ENCODE results near the gene HOXA5.

DNA sequence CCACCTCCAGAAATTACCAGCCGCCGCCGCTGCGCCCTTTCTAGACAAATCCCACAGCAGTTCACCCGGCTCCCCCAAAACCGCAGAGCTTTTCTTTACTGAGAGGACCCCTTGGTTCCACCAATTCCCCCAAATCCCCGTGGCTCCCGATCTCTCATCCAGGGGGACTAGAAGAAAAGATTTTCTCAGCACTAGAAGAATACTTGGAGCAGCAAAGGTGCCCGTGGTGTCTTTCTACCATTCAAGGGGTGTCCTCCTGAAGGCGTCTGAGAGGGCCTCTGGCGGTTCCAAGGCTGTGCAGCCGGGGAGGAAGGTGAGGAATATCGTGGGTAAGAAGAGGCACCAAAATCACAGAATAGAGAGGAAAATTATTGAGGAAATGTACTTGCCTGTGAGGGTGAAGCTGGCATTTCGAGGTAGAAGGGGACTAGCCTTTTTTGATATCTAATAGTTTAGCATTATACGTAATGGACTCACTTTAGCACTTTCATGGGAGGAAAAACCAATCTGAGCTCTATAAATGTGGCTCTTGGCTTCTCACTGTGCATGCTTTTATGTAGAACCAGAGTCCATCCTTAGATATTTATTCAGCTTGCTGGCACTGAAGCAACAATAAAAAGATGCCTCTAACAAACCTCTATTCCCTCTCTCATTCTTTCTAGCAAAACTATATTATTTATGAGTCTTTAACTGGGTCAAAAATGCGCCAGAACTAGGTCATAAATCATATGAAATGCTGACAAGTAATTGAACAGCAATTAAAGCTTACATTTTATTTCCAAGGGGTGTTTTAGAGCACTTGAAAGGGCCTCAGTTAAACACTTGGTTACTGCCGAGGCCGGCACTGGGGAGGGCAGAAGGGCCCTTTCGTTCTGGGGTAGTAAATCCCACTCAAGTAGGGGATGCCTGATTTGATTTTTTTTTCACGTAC is 27.2 kb downstream of the HOXA5 start:
- TF ChIP-seq, protein P1, sequence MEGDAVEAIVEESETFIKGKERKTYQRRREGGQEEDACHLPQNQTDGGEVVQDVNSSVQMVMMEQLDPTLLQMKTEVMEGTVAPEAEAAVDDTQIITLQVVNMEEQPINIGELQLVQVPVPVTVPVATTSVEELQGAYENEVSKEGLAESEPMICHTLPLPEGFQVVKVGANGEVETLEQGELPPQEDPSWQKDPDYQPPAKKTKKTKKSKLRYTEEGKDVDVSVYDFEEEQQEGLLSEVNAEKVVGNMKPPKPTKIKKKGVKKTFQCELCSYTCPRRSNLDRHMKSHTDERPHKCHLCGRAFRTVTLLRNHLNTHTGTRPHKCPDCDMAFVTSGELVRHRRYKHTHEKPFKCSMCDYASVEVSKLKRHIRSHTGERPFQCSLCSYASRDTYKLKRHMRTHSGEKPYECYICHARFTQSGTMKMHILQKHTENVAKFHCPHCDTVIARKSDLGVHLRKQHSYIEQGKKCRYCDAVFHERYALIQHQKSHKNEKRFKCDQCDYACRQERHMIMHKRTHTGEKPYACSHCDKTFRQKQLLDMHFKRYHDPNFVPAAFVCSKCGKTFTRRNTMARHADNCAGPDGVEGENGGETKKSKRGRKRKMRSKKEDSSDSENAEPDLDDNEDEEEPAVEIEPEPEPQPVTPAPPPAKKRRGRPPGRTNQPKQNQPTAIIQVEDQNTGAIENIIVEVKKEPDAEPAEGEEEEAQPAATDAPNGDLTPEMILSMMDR (IDR thresholded peaks at IDR 0.05) = no peak
- no peak for TF ChIP-seq POLR2A (IDR thresholded peaks at IDR 0.05)

All from heart left ventricle (tissue), 13 donors.